H1 (cell line): ENCODE data around the gene EPB41L4A. TPM values are rescaled to one million over a fixed set of nuclear protein-coding genes. Genes with fewer than 3 reads are reported as not detected.

ENCODE experiments used
- BRCA1 ChIP-seq: IDR thresholded peaks from 2 replicates; pipeline ENCODE4 v1.6.1; 2012; ENCODE audit warnings: low read depth, low read length, improper control_type of control experiment
- CREB1 ChIP-seq: IDR thresholded peaks from 2 replicates; pipeline ENCODE4 v1.6.1; 2012; ENCODE audit warnings: inconsistent platforms
- EGR1 ChIP-seq: IDR thresholded peaks from 2 replicates; pipeline ENCODE4 v1.6.1; 2011; ENCODE audit warnings: low read depth, low read length, borderline replicate concordance
- RXRA ChIP-seq: IDR thresholded peaks from 2 replicates; pipeline ENCODE4 v1.6.1; 2011; ENCODE audit warnings: low read depth, mild to moderate bottlenecking, low read length, moderate library complexity; ENCODE audit not compliant: insufficient read depth
- SAP30 ChIP-seq: fragments of 300-600 bp; sonication (generic); IDR thresholded peaks from 2 replicates; pipeline ENCODE4 v1.7.1; 2012; ENCODE audit warnings: low read length, moderate library complexity, mild to moderate bottlenecking, inconsistent platforms; ENCODE audit not compliant: insufficient read depth, insufficient replicate concordance
- SP2 ChIP-seq: IDR thresholded peaks from 2 replicates; pipeline ENCODE4 v1.6.1; 2012; ENCODE audit warnings: mild to moderate bottlenecking, low read length, inconsistent platforms
- polyA plus RNA-seq, 7 experiments: library from polyadenylated mRNA; depleted of rRNA in 3 of 7; stranded (reverse) in 5 of 7; unstranded in 2 of 7; fragments of >200 nt in 5 of 7; fragments of 200-250 nt in 2 of 7; gene quantifications; 1 replicate in 5 of 7; 2 replicates in 1 of 7; 4 replicates in 1 of 7; pipeline versions ENCODE4 v1.2.1 to v1.2.3, GENCODE V29; 2011 to 2013; ENCODE audit warnings: missing spikeins in 2 of 7, mixed read lengths in 2 of 7
- total RNA-seq: library from RNA; stranded (reverse); fragmentation: NEBNext Ultra II Directional; extraction: Animal tissue kit (Norgen Biotek cat#: 25700); gene quantifications from 2 replicates; pipeline ENCODE4 v1.2.1, GENCODE V29; 2021
- TF ChIP-seq, protein P1 (sequence below), 3 experiments: IDR thresholded peaks; 1 replicate in 2 of 3; 2 replicates in 1 of 3; pipeline versions ENCODE4 v1.5.1 to v1.6.1; 2011; ENCODE audit warnings: low read length in 3 of 3, mild to moderate bottlenecking in 3 of 3, inconsistent platforms in 2 of 3, low read depth in 1 of 3, moderate library complexity in 1 of 3; ENCODE audit not compliant: insufficient read depth in 1 of 3; ENCODE audit errors: control extremely low read depth in 1 of 3

The EPB41L4A gene
- total and polyA plus RNA-seq, 2 of the 8 experiments (the other 6 are each of a cell fraction or from before 2014, with no cell fraction given): 1.6 to 4.6 TPM

DNA sequence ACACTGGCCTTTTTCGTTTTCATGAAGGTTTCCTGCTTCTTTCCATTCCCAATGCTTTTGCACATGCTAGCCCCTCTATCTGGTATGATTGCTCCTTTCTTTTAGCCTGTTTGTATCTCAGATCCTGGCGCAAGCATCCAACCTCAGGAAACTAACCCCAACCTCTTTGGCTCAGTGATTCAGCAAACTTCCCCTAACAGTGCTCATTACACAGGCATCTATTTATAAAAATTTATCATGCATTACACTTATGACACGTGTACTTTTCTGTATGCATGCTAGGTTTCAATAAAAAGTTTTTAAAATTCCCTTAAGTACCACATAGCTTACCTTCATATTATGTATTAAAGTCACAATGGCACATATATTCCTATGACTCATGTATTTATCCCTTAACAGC, 218.9 kb downstream of the EPB41L4A start (continued):
- TF ChIP-seq BRCA1 (no peak), CREB1 (no peak), SAP30 (no peak), EGR1 (no peak), SP2 (no peak), RXRA (no peak)
- TF ChIP-seq, protein P1, sequence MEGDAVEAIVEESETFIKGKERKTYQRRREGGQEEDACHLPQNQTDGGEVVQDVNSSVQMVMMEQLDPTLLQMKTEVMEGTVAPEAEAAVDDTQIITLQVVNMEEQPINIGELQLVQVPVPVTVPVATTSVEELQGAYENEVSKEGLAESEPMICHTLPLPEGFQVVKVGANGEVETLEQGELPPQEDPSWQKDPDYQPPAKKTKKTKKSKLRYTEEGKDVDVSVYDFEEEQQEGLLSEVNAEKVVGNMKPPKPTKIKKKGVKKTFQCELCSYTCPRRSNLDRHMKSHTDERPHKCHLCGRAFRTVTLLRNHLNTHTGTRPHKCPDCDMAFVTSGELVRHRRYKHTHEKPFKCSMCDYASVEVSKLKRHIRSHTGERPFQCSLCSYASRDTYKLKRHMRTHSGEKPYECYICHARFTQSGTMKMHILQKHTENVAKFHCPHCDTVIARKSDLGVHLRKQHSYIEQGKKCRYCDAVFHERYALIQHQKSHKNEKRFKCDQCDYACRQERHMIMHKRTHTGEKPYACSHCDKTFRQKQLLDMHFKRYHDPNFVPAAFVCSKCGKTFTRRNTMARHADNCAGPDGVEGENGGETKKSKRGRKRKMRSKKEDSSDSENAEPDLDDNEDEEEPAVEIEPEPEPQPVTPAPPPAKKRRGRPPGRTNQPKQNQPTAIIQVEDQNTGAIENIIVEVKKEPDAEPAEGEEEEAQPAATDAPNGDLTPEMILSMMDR (IDR thresholded peaks at IDR 0.05; ENCODE audit: control extremely low read depth in 1 of 3, insufficient read depth in 1 of 3, low read depth in 1 of 3, low read length in 3 of 3): no peak
